ENCODE results near the gene PADI1. TPM values are rescaled to one million over a fixed set of nuclear protein-coding genes. Genes with fewer than 3 reads are reported as not detected.

The PADI1 gene
- total and polyA plus RNA-seq, 7 donors = not detected

GRCh38 chr1:17168091-17168876 lies 36.6 kb upstream of the PADI1 start:
- Histone ChIP-seq H3K4me1 (peaks cover 5% of the 10 kb centered on the region), H3K27me3 (ENCODE audit: insufficient read depth in 3 of 3, low read length in 2 of 3) (peaks cover 0 to 11% (median 0%) of the 10 kb centered on the region in 3 donors), H3K9me3 (no peaks in the 10 kb centered on the region), H3K27ac (no peak overlapping the region), H3K36me3 (ENCODE audit: insufficient read depth in 1 of 2, low read depth in 1 of 2) (no peaks in the 10 kb centered on the region), H3K4me3 (no peak overlapping the region)
- WGBS, 3 donors = 43 to 47% (median 44%) methylated on average over 13 of the region's 13 CpGs
- TF ChIP-seq CTCF (IDR thresholded peaks at IDR 0.05) = no peak
- DNase-seq (no peak), ATAC-seq (no peak)
- intact Hi-C loops (cut with DNase I) = no loop called here

DNA sequence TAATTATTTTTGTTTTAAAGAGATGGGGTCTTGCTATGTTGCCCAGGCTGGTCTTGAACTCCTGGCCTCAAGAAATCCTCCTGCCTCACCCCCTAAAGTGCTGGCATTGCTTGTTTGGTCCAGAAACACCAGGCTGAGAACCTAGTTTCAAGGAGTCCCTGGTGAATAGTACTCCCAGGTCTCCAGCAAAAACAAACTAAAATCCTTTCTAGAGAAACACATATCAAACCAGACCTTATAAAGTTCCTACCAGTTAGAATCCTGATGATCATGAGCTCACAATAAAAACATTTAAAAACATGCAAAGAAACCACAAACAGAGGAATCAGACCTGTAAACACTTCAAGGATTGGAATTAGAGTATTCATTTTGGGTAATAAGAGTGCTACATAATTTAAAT lies 34.4 kb upstream of the PADI1 start:
- H3K4me3 ChIP-seq = no peak overlapping the region
- peaks cover 0 to 11% (median 0%) of the 10 kb centered on the region in 3 donors for H3K27me3 ChIP-seq (ENCODE audit: insufficient read depth in 3 of 3, low read length in 2 of 3)
- no peak overlapping the region for H3K27ac ChIP-seq
- H3K9me3 ChIP-seq = no peaks in the 10 kb centered on the region
- no peaks in the 10 kb centered on the region for H3K36me3 ChIP-seq (ENCODE audit: insufficient read depth in 1 of 2, low read depth in 1 of 2)
- DNase-seq (no peak), ATAC-seq (no peak)
- no peaks in the 10 kb centered on the region for H3K4me1 ChIP-seq
- TF ChIP-seq CTCF (IDR thresholded peaks at IDR 0.05) = no peak
- intact Hi-C loops (cut with DNase I) = no loop called here

- ATAC-seq = no peak
- Histone ChIP-seq H3K4me3 (no peak overlapping the region), H3K9me3 (no peaks in the 10 kb centered on the region), H3K27ac (no peak overlapping the region), H3K36me3 (ENCODE audit: insufficient read depth in 1 of 2, low read depth in 1 of 2) (no peaks in the 10 kb centered on the region), H3K27me3 (ENCODE audit: insufficient read depth in 3 of 3, low read length in 2 of 3) (peaks cover 0 to 10% (median 0%) of the 10 kb centered on the region in 3 donors), H3K4me1 (no peaks in the 10 kb centered on the region)
- WGBS, 3 donors = 65 to 77% (median 77%) methylated on average over 3 of the region's 3 CpGs
- no peak for DNase-seq
- no peak for TF ChIP-seq CTCF (IDR thresholded peaks at IDR 0.05)
- intact Hi-C loops (cut with DNase I) = no loop called here
Observed at GRCh38 chr1:17173217-17173616, 31.7 kb upstream of the PADI1 start.

- Histone ChIP-seq H3K4me1 (no peaks in the 10 kb centered on the region), H3K4me3 (no peak overlapping the region), H3K9me3 (no peaks in the 10 kb centered on the region), H3K27ac (no peak overlapping the region), H3K27me3 (ENCODE audit: insufficient read depth in 3 of 3, low read length in 2 of 3) (peaks cover 0 to 5% (median 0%) of the 10 kb centered on the region in 3 donors), H3K36me3 (ENCODE audit: insufficient read depth in 1 of 2, low read depth in 1 of 2) (no peaks in the 10 kb centered on the region)
- no peak for TF ChIP-seq CTCF (IDR thresholded peaks at IDR 0.05)
- 84 to 94% (median 91%) methylated on average over 6 of the region's 6 CpGs for WGBS, 3 donors
- ATAC-seq (no peak), DNase-seq (no peak)
- intact Hi-C loops (cut with DNase I) = no loop called here
Observed at GRCh38 chr1:17176306-17177061, 28.4 kb upstream of the PADI1 start.
